NCI-H2171 treated with DMSO at 0.1 percent for 48 hours (cell line): ENCODE data around the gene ACAT2.
"Not testable (repeated sequence)": the region's sequence is repeated elsewhere in the genome, so short reads cannot be mapped to it uniquely, and the experiment has no call there.

Source experiments
- DNase-seq: peaks from one replicate; lab custom pipeline; 2025; lab: John Stamatoyannopoulos, UW

ACAT2 gene

DNA sequence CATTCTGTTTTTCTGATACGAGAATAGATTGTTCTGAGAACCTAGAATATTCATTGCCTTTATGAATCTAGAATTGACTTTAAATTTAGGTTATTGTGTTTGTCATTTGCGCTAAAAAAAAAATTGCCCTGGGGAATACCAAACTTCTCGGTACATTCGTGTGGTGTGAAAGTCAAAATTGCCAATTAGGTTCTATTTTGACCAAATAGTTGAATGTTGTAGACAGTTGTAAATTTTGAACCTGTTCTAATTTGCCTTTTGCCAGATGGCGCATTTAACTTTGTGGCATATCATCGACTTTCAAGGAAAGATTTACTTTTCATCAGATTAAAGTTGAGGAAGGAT, 31.5 kb upstream of the ACAT2 start:
- DNase-seq: no peak

DNA sequence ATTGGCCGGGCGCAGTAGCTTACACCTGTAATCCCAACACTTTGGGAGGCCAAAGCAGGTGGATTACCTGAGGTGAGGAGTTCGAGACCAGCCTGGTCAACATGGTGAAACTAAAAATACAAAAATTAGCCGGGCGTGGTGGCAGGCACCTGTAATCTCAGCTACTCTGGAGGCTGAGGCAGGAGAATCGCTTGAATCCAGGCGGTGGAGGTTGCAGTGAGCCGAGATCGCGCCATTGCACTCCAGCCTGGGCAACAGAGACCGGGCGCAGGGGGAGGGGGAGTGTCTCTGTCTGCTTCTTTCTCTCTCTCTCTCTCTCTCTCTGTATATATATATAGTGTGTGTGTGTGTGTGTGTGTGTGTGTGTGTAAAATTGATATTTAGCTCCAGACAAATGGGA, 29.3 kb upstream of the ACAT2 start:
- not testable (repeated sequence) for DNase-seq

DNA sequence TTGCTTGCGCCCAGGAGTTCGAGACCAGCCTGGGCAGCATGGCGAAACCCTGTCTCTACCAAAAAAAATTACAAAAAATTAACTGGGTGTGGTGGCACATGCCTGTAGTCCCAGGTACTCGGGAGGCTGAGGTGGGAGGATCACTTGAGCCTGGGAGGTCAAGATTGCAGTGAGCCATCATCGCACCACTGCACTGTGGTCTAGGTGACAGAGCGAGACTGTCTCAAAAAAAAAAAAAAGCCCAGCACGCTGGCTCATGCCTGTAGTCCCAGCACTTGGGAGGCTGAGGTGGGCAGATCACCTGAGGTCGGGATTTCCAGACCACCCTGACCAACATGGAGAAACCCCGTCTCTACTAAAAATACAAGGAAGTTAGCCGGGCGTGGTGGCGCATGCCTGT, 28.4 kb upstream of the ACAT2 start:
- not testable (repeated sequence) for DNase-seq

DNA sequence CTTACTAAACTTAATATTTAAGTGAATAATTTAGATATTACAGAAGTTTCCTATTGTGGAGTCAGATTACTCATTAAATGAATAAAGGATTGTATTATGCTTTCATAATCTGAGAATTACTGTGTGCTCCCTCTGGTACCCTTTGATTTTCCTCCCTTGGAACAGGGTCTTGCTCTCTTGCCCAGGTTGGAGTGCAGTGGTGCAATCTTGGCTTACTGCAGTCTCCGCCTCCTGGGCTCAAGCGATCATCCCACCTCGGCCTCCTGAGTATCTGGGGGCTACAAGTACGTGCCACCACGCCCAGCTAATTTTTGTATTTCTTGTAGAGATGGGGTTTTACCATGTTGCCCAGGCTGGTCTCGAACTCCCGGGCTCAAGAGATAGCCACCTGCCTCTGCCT, 24.9 kb upstream of the ACAT2 start:
- no peak for DNase-seq

DNA sequence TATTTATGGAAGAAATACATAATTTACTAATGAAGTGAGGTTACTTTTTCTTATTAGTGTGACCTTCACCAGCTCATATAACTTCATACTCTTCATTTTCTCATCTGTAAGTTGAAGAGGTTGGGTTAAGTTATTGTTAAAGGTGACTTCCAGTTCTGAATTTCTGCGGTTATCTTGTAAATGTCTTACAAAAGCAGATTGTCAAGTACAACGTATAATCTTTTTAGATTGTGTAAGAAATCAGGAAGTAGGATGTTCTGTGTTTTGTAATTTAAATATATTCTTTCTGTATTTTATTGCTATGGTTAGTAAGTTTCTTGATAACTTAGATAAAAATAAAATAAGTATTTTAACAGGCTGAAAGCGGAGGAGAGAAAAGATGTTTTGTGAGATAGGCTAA, 22.5 kb upstream of the ACAT2 start:
- DNase-seq: no peak

DNA sequence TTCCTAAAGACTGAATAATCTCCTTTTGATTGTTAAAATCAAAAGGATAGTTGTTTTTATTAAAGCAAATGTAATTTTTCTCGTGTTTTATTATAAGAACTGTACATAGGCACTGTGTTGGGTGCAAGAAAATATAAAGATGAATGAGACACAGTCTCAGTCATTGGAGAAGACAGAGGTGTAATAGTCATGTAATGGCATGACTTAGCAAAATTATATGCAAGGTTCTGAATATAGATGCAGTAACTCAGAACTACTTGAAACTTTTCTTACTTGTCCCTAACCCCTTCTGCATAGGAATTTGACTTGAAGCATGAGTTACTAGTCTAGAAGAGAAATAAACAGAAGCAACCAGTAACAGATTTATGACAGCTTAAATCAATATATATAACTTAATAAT, 19.7 kb upstream of the ACAT2 start:
- no peak for DNase-seq

DNA sequence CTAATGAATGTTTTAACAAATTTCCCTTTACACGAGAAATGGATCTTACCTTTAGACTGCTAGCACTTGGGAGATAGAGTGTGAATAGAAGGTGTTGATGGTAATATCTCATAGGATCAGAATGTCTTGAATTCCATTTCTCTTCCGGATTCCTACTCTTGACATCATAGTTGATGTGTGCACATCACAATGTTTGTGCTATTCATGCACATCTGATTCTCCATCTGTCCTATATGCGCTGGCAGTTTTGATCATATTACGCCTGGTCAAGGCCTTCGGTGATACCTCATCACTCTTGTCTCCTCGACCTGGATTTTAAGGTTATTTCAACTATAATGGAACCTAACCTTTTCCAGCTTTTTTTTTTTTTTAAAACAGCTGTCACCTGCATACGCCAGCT, 16.8 kb upstream of the ACAT2 start:
- no peak for DNase-seq

DNA sequence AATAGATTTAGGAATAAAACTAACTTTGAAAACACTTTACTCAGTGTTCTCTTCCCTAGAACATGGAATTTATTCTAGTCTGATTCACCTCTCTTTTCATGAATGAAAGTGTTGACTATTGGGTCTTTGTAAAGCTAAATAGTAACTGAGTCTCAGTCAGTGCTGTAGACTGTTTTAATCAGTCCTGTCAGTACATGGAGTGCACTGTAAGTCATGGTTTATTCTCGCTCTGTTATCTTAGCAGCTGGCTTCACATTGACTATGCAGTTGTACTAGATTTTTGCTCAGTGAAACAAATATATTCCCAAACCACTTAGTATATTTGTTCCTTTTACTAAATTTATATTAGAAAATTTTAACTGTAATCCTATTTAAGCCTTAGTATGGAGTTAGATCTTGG, 15.1 kb upstream of the ACAT2 start:
- DNase-seq: no peak

DNA sequence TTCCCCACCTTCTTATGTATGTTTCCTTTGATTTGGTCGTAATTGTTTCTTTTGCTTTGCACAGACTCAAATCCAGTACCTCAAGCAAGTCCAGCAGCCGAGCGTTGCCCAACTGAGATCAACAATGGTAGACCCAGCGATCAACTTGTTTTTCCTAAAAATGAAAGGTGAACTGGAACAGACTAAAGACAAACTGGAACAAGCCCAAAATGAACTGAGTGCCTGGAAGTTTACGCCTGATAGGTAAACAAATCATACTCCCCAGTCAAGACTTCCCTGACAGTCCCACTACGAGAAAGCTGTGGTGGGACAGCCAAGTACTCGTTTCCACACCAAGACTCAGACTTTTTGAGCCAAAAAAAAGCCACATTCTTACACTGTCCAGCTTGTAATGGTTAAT, 13.7 kb upstream of the ACAT2 start:
- DNase-seq: not testable (repeated sequence)

DNA sequence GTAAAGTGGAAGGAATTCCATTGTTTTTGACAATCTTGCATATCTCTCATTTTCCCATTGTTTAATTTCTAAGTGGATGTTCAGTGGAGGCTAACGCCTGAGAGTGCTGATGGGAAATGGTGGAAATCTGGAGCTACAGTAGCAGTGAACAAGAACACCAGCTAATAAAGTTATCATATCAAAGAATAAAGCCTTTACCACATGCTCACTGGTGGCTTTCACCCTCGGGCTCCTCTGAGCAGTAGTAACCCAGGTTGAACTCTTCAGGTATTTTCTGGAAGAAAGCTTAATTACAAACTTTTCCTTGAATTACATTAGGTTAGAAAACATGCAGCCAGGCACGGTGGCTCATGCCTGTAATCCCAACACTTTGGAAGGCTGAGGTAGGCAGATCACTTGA, 10.4 kb upstream of the ACAT2 start:
- DNase-seq: no peak

DNA sequence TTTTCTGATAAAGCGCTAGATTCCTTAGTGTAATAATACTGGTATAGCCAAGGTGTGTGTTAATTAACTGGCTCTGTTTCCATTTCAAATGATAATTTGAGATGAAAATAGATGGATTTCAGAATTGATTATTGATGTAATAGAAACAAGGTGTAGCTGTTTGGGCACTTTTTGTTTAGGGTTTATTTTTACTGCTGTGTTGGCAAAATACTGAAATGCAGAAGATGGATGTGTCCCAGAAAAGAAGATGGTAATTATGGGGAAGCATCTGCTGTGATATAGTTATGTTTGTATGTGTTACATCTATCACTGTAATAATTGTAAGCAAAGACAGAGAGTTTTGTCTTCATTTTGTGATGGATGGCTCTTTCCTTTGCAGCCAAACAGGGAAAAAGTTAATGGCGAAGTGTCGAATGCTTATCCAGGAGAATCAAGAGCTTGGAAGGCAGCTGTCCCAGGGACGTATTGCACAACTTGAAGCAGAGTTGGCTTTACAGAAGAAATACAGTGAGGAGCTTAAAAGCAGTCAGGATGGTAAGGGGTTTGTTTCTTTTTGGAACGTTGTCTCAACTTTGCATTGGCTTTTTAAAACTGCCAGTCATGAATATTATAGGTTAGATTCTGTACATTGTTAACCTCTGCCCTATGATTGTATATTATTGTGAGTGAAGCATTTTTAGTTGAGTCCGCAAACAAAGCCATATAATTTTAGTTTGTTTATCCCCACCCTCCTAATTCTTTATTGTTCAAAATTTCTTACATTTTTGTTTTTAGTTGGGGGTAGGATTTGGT, 8.6 kb upstream of the ACAT2 start:
- DNase-seq: no peak

DNA sequence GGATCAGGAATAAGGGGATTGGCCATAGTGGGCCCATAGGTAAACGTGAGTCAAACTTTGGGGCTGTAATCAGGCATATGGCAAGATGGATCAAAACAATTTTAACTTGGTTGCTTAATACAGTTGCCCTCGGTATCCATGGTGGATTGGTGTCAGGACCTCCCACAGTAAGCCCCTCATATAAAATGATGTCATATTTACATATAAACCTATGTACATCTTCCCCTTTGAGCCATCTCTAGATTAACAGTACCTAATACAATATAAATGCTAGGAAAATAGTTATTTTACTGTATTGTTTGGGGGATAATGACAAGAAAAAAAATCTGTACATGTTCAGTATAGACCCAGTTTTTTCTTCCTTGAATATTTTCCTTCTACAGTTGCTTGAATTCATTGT, 7.4 kb upstream of the ACAT2 start:
- DNase-seq: no peak

DNA sequence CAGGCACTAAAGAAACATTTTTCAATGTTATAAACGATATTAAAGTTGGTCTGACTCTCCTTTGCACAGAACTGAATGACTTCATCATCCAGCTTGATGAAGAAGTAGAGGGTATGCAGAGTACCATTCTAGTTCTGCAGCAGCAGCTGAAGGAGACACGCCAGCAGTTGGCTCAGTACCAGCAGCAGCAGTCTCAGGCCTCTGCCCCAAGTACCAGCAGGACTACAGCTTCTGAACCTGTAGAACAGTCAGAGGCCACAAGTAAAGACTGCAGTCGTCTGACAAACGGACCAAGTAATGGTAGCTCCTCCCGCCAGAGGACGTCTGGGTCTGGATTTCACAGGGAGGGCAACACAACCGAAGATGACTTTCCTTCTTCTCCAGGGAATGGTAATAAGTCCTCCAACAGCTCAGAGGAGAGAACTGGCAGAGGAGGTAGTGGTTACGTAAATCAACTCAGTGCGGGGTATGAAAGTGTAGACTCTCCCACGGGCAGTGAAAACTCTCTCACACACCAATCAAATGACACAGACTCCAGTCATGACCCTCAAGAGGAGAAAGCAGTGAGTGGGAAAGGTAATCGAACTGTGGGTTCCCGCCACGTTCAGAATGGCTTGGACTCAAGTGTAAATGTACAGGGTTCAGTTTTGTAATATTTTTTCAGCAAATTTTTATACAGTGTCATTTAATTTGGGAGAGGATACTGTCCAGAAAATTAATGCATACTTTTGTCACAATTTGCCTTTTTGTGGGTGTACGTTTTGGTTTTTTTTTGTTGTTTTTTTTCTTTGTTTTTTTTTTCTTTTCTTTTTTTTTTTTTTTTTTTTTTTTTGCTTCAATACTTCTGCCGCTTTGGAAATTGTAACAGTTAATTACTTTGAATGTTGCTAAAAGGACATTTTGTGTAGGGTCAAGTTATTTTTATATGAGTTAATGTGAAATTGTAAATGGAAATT, 6.6 kb upstream of the ACAT2 start:
- DNase-seq: no peak

DNA sequence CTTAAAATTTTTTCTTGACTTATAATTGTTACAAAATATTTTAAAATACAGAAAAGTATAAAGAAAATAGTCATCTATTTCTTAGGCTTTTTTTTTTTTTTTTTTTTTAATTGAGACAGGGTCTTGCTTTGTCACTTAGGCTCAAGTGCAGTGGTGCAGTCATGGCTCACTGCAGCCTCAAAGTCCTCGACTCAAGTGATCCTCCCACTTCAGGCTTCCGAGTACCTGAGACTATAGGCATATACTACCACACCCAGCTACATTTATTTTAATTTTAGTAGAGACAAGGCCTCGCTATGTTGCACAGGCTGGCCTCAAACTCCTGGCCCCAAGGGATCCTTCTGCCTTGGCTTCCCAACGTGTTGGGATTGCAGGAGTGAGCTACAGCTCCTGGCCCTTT, 5.3 kb upstream of the ACAT2 start:
- no peak for DNase-seq

DNA sequence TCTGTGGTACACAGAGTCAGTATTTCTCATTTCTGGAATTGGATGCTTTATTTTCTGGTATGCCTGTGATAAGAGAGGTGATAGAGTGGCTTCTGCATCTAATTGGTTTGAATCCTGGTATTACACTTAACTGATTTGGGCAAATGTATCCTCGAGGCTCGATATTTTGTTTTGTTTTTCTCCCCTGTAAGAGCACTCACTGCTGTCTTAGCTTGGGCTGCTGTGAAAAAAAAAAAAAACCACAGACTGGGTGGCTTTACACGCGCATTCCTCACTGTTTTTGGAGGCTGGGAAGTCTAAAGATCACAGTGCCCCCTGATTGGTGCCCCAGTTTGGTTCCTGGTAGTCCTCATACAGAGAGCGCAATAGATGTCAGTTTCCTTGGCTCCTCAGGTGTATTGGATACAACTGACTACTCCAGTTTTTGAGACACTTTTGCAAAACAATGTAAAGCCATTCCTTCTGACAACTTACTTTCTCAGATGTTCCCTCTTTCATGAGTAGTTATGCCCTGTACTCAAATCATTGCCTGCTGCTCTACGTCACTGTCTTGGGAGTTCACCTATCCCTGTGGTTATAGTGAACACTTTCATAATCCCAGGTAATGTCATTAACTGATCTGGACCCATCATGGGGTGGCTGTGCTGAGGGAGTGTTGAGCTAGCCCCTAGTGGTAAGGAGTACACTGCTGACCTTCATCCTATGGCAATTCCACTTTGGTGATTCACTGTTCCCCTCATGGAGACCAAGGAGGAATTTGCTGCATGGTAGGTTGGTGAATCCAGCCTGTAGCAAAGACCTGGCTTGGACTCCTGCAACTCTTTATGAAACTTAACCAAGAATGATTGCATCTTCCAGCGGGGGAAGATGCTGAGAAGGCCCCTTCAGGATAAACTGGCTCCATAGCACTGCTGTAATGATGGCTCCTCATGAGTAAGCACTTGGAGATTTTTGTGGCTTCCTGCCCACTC, 3.5 kb upstream of the ACAT2 start:
- DNase-seq: no peak

DNA sequence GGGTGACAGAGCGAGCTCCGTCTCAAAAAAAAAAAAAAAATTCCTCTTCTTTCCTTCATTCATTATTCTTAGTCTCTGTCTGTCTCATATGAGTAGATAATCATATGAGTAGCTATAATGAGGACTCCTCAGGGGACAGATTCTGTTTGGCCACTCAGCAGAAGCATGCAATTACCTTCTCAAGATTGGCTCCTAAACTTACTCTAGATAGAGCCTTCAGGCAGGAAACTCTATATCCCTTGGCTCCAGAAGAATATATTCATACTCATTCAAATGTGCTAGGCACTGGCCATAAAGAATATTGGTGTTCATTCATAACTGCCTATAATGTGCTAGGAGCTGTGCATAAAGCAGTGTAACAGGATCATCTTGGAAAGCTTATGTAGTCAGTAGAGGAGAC, 2.2 kb upstream of the ACAT2 start:
- no peak for DNase-seq

DNA sequence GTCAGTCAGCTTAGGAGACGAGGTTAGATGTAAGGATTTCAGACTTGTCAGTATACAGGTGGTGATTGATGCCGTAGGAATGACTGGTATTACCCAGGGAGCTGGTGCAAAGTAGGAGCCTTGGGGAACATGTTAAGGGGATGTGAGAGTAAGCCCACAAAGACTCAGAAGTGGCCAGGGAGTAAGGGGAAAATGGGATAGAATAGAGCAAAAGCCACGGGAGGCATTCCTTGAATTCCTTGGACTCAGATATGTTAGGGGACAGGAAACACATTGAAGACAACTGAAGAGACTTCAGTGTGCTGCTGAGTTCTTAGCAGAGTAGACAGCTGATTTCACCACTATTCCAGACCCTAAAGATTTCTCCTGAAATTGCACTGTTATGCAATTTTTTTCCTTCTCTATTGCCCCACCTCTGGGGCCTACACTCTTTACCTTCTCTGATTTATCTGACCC, 1.2 kb upstream of the ACAT2 start:
- no peak for DNase-seq

DNA sequence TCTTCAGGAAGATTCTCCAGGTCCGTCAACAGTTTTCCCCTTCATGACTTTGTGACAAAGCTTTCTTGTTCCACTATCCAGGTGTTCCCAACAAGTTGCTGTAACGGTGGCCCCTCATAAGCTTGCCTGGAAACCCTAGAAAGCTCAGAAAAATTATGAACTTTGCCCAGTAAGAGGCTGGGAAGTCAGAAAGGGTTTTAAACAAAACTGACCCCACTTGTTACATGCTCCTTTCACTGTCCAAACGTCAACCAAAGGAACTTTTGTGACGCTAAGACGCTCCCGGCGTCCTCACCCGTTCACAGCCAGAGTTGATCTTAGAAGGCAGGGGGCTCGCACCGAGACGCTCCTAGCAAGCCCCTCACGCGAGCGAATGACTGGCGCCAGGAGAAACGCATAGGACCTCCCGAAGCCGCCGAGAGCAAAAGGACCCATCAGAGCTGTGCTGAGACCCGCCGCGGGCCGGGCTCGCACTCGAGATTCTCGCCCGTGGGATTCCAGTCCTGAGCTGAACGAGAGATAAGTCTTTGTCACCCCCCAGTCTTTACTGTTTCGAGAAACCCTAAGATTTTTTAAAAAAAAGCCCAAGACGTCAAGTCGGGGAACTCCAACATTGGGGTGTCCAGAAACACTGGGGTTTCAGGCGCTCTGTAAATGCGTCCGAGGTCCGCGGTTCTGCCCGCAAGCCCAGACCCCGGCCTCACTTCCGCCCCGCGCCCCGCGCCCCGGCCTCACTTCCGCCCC, 544 bp upstream of the ACAT2 start:
- no peak for DNase-seq

DNA sequence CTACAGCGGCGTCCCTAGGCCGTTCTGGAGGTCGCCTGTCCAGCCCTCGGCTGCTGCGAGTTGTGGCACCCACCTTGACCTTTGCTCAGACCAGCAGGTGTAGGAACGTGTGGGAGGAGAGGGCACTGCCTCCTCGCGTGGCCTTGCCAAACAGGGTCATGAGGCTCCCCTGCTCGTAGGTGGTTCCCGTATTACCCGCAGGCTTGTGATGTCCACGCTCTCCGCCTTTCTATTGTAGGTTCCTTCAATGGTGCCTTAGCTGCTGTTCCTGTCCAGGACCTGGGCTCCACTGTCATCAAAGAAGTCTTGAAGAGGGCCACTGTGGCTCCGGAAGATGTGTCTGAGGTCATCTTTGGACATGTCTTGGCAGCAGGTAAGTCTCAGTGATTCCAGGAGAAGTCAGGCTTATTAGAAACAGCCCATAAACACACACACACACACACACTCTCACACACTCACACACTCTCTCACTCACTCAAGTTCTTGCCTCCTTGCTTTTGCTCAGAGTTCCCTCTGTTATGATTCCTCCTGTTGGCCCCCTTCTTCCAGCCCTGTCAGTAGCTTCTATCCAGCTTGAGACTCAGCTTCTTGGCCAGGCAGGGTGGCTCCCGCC, 942 bp downstream of the ACAT2 start:
- DNase-seq: no peak

DNA sequence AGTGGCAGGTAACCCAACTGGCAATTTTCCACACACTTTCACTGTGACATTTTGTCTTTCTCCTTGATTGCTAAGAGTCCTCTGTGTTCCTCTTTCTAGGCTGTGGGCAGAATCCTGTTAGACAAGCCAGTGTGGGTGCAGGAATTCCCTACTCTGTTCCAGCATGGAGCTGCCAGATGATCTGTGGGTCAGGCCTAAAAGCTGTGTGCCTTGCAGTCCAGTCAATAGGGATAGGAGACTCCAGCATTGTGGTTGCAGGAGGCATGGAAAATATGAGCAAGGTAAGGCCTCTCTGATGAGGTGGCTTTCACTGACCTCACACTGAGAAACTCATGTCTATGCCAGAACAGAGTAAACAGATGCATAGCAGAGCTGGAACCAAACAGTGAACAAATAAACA, 5.1 kb downstream of the ACAT2 start:
- no peak for DNase-seq

DNA sequence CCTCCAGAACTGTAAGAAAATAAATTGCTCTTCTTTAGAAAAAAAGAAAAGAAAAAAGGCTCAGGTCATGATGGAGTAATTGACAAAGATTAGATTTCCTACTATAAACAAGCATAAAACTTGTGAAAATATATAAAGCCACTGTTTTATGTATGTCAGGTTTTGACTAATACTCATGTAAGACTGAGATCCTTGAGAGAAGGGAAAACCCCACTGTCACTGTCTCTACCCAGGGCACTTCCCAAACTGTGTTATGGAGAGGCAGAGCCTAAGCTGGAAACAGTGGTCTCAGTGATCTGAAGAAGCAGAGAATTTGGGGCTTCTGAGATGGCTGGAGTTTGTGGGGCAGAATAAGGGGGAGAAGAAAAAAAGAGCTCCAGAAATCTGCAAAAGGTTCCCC, 7.6 kb downstream of the ACAT2 start:
- no peak for DNase-seq
